H9 (cell line): ENCODE data around the gene MGAT5. TPM values are rescaled to one million over a fixed set of nuclear protein-coding genes. Genes with fewer than 3 reads are reported as not detected.

Experiments used
- DNase-seq: peaks from one replicate; pipeline ENCODE4 v3.0.0-alpha.2; 2017
- H2AFZ ChIP-seq: one replicate; pipeline ENCODE4 v1.6.1; 2013; ENCODE audit warnings: mild to moderate bottlenecking, low read length, control low read depth, moderate library complexity
- H2AK5ac ChIP-seq: 2 replicates; pipeline ENCODE4 v1.6.1; 2013; ENCODE audit warnings: low read length, control low read depth, mixed read lengths; ENCODE audit not compliant: insufficient read length
- H2BK120ac ChIP-seq: one replicate; pipeline ENCODE4 v1.6.1; 2013; ENCODE audit warnings: low read depth, mild to moderate bottlenecking, low read length, control low read depth, inconsistent platforms; ENCODE audit not compliant: poor library complexity, severe bottlenecking
- H2BK12ac ChIP-seq: 2 replicates; pipeline ENCODE4 v1.6.1; 2013; ENCODE audit warnings: low read length, control low read depth, mixed read lengths, low read depth; ENCODE audit not compliant: insufficient read length
- H2BK15ac ChIP-seq: 2 replicates; pipeline ENCODE4 v1.6.1; 2013; ENCODE audit warnings: low read depth, low read length, control low read depth
- H2BK20ac ChIP-seq: one replicate; pipeline ENCODE4 v1.6.1; 2013; ENCODE audit warnings: low read depth, mild to moderate bottlenecking, low read length, control low read depth, inconsistent platforms; ENCODE audit not compliant: poor library complexity, severe bottlenecking
- H2BK5ac ChIP-seq: 2 replicates; pipeline ENCODE4 v1.6.1; 2013; ENCODE audit warnings: low read length, control low read depth, mixed read lengths; ENCODE audit not compliant: insufficient read length
- H3K14ac ChIP-seq: 2 replicates; pipeline ENCODE4 v1.6.1; 2013; ENCODE audit warnings: low read length, control low read depth; ENCODE audit not compliant: insufficient read depth
- H3K18ac ChIP-seq: 2 replicates; pipeline ENCODE4 v1.6.1; 2013; ENCODE audit warnings: low read depth, mild to moderate bottlenecking, mixed read lengths, low read length, control low read depth; ENCODE audit not compliant: insufficient read length
- H3K23ac ChIP-seq: 2 replicates; pipeline ENCODE4 v1.6.1; 2013; ENCODE audit warnings: low read length, control low read depth, mixed read lengths, low read depth; ENCODE audit not compliant: insufficient read length
- H3K23me2 ChIP-seq: 2 replicates; pipeline ENCODE4 v1.6.1; 2013; ENCODE audit warnings: low read depth, mild to moderate bottlenecking, mixed read lengths, low read length, control low read depth; ENCODE audit not compliant: insufficient read length, poor library complexity, severe bottlenecking
- H3K27ac ChIP-seq: 2 replicates; pipeline ENCODE4 v1.5.1; 2013; ENCODE audit warnings: low read length, control low read depth, mixed read lengths, low read depth; ENCODE audit not compliant: insufficient read length
- H3K27me3 ChIP-seq: 2 replicates; pipeline ENCODE4 v1.6.1; 2013; ENCODE audit warnings: low read length, control low read depth, inconsistent platforms; ENCODE audit not compliant: insufficient read depth
- H3K4ac ChIP-seq: 2 replicates; pipeline ENCODE4 v1.6.1; 2013; ENCODE audit warnings: low read depth, mild to moderate bottlenecking, control low read depth, inconsistent platforms, low read length, moderate library complexity
- H3K4me1 ChIP-seq: 2 replicates; pipeline ENCODE4 v1.6.1; 2013; ENCODE audit warnings: low read length, control low read depth, inconsistent platforms; ENCODE audit not compliant: insufficient read depth
- H3K4me2 ChIP-seq: 2 replicates; pipeline ENCODE4 v1.6.1; 2013; ENCODE audit warnings: low read length, control low read depth, mixed read lengths; ENCODE audit not compliant: insufficient read length, insufficient read depth
- H3K56ac ChIP-seq: 2 replicates; pipeline ENCODE4 v1.6.1; 2013; ENCODE audit warnings: low read depth, mild to moderate bottlenecking, mixed read lengths, low read length, control low read depth; ENCODE audit not compliant: insufficient read length
- H3K79me1 ChIP-seq: 2 replicates; pipeline ENCODE4 v1.6.1; 2013; ENCODE audit warnings: low read depth, mild to moderate bottlenecking, moderate library complexity, low read length, control low read depth, inconsistent platforms; ENCODE audit not compliant: insufficient read depth, poor library complexity, severe bottlenecking
- H3K79me2 ChIP-seq: 2 replicates; pipeline ENCODE4 v1.6.1; 2013; ENCODE audit warnings: low read length, control low read depth, inconsistent platforms; ENCODE audit not compliant: insufficient read depth
- H3K9ac ChIP-seq: 2 replicates; pipeline ENCODE4 v1.6.1; 2013; ENCODE audit warnings: low read length, control low read depth, mixed read lengths; ENCODE audit not compliant: insufficient read length; ENCODE audit errors: extremely low read depth
- H3K9me3 ChIP-seq: one replicate; pipeline ENCODE4 v1.6.1; 2013; ENCODE audit warnings: low read depth, low read length, inconsistent platforms; ENCODE audit not compliant: control insufficient read depth
- H3T11ph ChIP-seq: one replicate; pipeline ENCODE4 v1.6.1; 2013; ENCODE audit warnings: mild to moderate bottlenecking, low read length, control low read depth, inconsistent platforms
- H4K20me1 ChIP-seq: one replicate; pipeline ENCODE4 v1.6.1; 2013; ENCODE audit not compliant: control insufficient read depth, insufficient read length, insufficient read depth
- H4K5ac ChIP-seq: 2 replicates; pipeline ENCODE4 v1.6.1; 2013; ENCODE audit warnings: low read depth, mild to moderate bottlenecking, mixed read lengths, low read length, control low read depth; ENCODE audit not compliant: insufficient read length
- H4K8ac ChIP-seq: replicated peaks from 2 replicates; pipeline ENCODE4 v1.6.1; 2013; ENCODE audit warnings: low read length, control low read depth, mixed read lengths, low read depth; ENCODE audit not compliant: insufficient read length
- H4K91ac ChIP-seq: 2 replicates; pipeline ENCODE4 v1.6.1; 2013; ENCODE audit warnings: low read depth, mild to moderate bottlenecking, moderate library complexity, mixed read lengths, low read length, control low read depth; ENCODE audit not compliant: insufficient read length
- H3K27ac Mint-ChIP-seq, 3 experiments: 2 replicates in 2 of 3; 3 replicates in 1 of 3; pipeline ENCODE4 v1.8.0; 2020 to 2021; ENCODE audit warnings: mixed read lengths in 3 of 3, mild to moderate bottlenecking in 1 of 3, moderate library complexity in 1 of 3
- H3K27me3 Mint-ChIP-seq: 2 replicates; pipeline ENCODE4 v1.8.0; 2021; ENCODE audit warnings: low read depth, mild to moderate bottlenecking, moderate library complexity, mixed read lengths
- H3K36me3 Mint-ChIP-seq, 3 experiments: 2 replicates in 2 of 3; 3 replicates in 1 of 3; pipeline ENCODE4 v1.8.0; 2020 to 2021; ENCODE audit warnings: low read depth in 3 of 3, mixed read lengths in 3 of 3; ENCODE audit not compliant: insufficient read depth in 1 of 3
- H3K4me1 Mint-ChIP-seq, 2 experiments: 2 replicates each; pipeline ENCODE4 v1.8.0; 2020; ENCODE audit warnings: mixed read lengths in 2 of 2
- H3K4me3 Mint-ChIP-seq, 2 experiments: 2 replicates in 1 of 2; 3 replicates in 1 of 2; pipeline ENCODE4 v1.8.0; 2020 to 2021; ENCODE audit warnings: mild to moderate bottlenecking in 2 of 2, mixed read lengths in 2 of 2, moderate library complexity in 1 of 2
- H3K9me3 Mint-ChIP-seq, 2 experiments: 2 replicates in 1 of 2; 3 replicates in 1 of 2; pipeline ENCODE4 v1.8.0; 2020; ENCODE audit warnings: mild to moderate bottlenecking in 2 of 2, mixed read lengths in 2 of 2, moderate library complexity in 1 of 2
- WGBS: extraction: QIAGEN DNeasy Blood & Tissue Kit; methylation state at CpG from one replicate; pipeline ENCODE4 v1.1.7; 2013; ENCODE audit warnings: missing lambda C conversion rate, low lambda C conversion rate, mixed read lengths; ENCODE audit not compliant: insufficient read length; ENCODE audit errors: extremely low coverage; 5-methylcytosine and 5-hydroxymethylcytosine counted together
- total RNA-seq: library from RNA; stranded (reverse); gene quantifications from 2 replicates; pipeline ENCODE4 v1.2.1, GENCODE V29; 2021
- TF ChIP-seq, protein P1 (sequence below): fragments of 200-600 bp; sonication (generic); conservative IDR thresholded peaks from 3 replicates; pipeline ENCODE4 v1.8.0; 2021; ENCODE audit warnings: antibody characterized with exemption, mild to moderate bottlenecking

MGAT5 gene
- total RNA-seq, 1 experiment from 2014 or later, result 25.7 TPM

DNA sequence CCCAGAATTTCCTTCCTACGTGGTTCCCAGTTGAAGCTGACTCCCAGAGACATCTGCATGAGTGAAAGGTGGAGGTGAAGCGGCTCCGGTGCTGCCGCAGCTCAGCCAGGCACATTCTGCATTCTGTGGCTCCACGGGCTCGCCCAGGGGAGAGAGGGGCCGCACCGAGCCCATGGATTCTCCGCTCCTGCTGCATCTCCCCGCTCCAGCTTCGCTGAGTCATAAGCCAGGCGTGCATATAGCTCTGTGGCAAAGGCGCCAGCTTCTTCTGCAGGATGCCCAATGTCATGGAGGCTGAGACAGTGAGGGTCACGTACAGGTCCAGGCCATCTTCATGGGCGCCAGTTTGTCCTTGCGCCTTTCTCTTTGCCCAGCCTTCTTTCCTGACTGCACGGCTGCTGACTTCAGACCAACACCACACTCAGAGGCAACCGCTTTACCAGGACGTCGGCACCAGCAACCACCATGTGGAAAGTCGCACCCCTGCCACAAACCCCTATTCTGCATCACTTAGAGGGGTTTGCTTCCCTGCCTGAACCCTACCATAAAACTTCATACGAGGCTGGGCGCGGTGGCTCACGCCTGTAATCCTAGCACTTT lies 215.7 kb downstream of the MGAT5 start:
- no peak overlapping the region for H3K27ac Mint-ChIP-seq
- no peak overlapping the region for H3K4ac ChIP-seq
- H3K36me3 Mint-ChIP-seq, result no peaks in the 10 kb centered on the region; a peak in 2 of 7 replicates
- no peak overlapping the region for H2AFZ ChIP-seq
- H2BK12ac ChIP-seq, result no peak overlapping the region
- H3K4me1 ChIP-seq, result no peaks in the 10 kb centered on the region
- H3K27me3 Mint-ChIP-seq, result peaks cover 3% of the 10 kb centered on the region
- no CpG with 5 or more reads among the region's 25 CpGs for WGBS
- no peaks in the 10 kb centered on the region for H3K9me3 ChIP-seq
- H4K91ac ChIP-seq, result no peak overlapping the region
- no peaks in the 10 kb centered on the region for H3K23me2 ChIP-seq
- H3K27me3 ChIP-seq, result no peaks in the 10 kb centered on the region
- DNase-seq, result no peak
- no peak overlapping the region for H4K5ac ChIP-seq
- H3K27ac ChIP-seq, result no peak overlapping the region
- H3K56ac ChIP-seq, result no peak overlapping the region
- no peak overlapping the region for H2BK20ac ChIP-seq
- H2AK5ac ChIP-seq, result no peak overlapping the region
- no peaks in the 10 kb centered on the region for H4K20me1 ChIP-seq
- H3K18ac ChIP-seq, result no peak overlapping the region
- no peak overlapping the region for H3K14ac ChIP-seq
- no peaks in the 10 kb centered on the region for H3K79me1 ChIP-seq
- H2BK120ac ChIP-seq, result no peak overlapping the region
- TF ChIP-seq, protein P1, sequence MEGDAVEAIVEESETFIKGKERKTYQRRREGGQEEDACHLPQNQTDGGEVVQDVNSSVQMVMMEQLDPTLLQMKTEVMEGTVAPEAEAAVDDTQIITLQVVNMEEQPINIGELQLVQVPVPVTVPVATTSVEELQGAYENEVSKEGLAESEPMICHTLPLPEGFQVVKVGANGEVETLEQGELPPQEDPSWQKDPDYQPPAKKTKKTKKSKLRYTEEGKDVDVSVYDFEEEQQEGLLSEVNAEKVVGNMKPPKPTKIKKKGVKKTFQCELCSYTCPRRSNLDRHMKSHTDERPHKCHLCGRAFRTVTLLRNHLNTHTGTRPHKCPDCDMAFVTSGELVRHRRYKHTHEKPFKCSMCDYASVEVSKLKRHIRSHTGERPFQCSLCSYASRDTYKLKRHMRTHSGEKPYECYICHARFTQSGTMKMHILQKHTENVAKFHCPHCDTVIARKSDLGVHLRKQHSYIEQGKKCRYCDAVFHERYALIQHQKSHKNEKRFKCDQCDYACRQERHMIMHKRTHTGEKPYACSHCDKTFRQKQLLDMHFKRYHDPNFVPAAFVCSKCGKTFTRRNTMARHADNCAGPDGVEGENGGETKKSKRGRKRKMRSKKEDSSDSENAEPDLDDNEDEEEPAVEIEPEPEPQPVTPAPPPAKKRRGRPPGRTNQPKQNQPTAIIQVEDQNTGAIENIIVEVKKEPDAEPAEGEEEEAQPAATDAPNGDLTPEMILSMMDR, result no peak
- H3K4me1 Mint-ChIP-seq, result peaks cover 2 to 4% of the 10 kb centered on the region in 2 experiments; a peak in 1 of 4 replicates
- H3K4me2 ChIP-seq, result no peak overlapping the region
- no peaks in the 10 kb centered on the region for H3K79me2 ChIP-seq
- H3K9me3 Mint-ChIP-seq, result peaks cover 0 to 8% of the 10 kb centered on the region in 2 experiments; a peak in 1 of 5 replicates
- H3K4me3 Mint-ChIP-seq, result no peak overlapping the region
- H2BK15ac ChIP-seq, result no peak overlapping the region
- H3K23ac ChIP-seq, result no peak overlapping the region
- H4K8ac ChIP-seq, result no peak overlapping the region
- H3T11ph ChIP-seq, result no peak overlapping the region
- H2BK5ac ChIP-seq, result no peak overlapping the region
- H3K9ac ChIP-seq, result no peak overlapping the region
